Uterus (tissue), 4 donors: ENCODE measurements around the gene LRRC8C. TPM values are rescaled to one million over a fixed set of nuclear protein-coding genes. Genes with fewer than 3 reads are reported as not detected.

ENCODE experiments used
- DNase-seq, 2 donors: peaks; one replicate each; pipeline ENCODE4 v3.0.0-alpha.2; 2019 to 2020
- H3K27ac ChIP-seq, 2 donors: fragments of 200-600 bp; sonication (generic); 1 replicate in 1 of 2; 2 replicates in 1 of 2; pipeline ENCODE4 v1.5.1; 2016 to 2018
- H3K27me3 ChIP-seq, 2 donors: fragments of 200-600 bp; sonication (generic); one replicate each; pipeline ENCODE4 v1.5.1; 2018 to 2019; ENCODE audit warnings: control low read depth in 1 of 2
- H3K36me3 ChIP-seq, 2 donors: fragments of 200-600 bp; sonication (generic); one replicate each; pipeline ENCODE4 v1.5.1; 2019; ENCODE audit warnings: control low read depth in 1 of 2
- H3K4me1 ChIP-seq, 2 donors: fragments of 200-600 bp; sonication (generic); one replicate each; pipeline ENCODE4 v1.5.1; 2018 to 2019; ENCODE audit warnings: control low read depth in 1 of 2
- H3K4me3 ChIP-seq, 2 donors: fragments of 200-600 bp; sonication (generic); 1 replicate in 1 of 2; 2 replicates in 1 of 2; pipeline ENCODE4 v1.5.1; 2018 to 2019; ENCODE audit warnings: mild to moderate bottlenecking in 1 of 2
- H3K9me3 ChIP-seq, 2 donors: fragments of 200-600 bp; sonication (generic); one replicate each; pipeline ENCODE4 v1.5.1; 2019; ENCODE audit warnings: control low read depth in 1 of 2
- CTCF ChIP-seq, 4 experiments: fragments of 200-600 bp in 2 of 4; fragments of 450-650 bp in 2 of 4; sonication (generic) in 2 of 4; IDR thresholded peaks; one replicate each; pipeline ENCODE4 v1.5.1; 2016 to 2019; ENCODE audit warnings: antibody characterized with exemption in 4 of 4, mild to moderate bottlenecking in 2 of 4, moderate library complexity in 1 of 4
- POLR2A ChIP-seq, 2 donors: fragments of 450-650 bp; IDR thresholded peaks; one replicate each; pipeline ENCODE4 v1.6.1; 2016; ENCODE audit warnings: antibody characterized with exemption in 2 of 2, mild to moderate bottlenecking in 1 of 2, moderate library complexity in 1 of 2
- intact Hi-C: fragments of 100-400 bp; cut with DNase I; formaldehyde crosslinking; loops from one replicate; pipeline ENCODE4 v1.15.1; 2023; ENCODE audit warnings: low total_unique reads
- total RNA-seq, 4 donors: library from RNA; depleted of rRNA in 3 of 4; stranded (reverse); fragments of >200 nt in 3 of 4; gene quantifications; one replicate each; pipeline versions ENCODE4 v1.1.0 to v1.2.4, GENCODE V29; 2014 to 2023
- donor health status: DM: yes; HTN: yes; CAD: no.

Gene LRRC8C
- total RNA-seq, 4 donors from 2014 or later: 10.9 to 23.8 (median 19.8) TPM

GRCh38 chr1:89727517-89728312 is 94.8 kb downstream of the LRRC8C start:
- intact Hi-C loops: no loop called here
- Histone ChIP-seq H3K27me3 (no peaks in the 10 kb centered on the region), H3K4me3 (no peak overlapping the region), H3K36me3 (no peaks in the 10 kb centered on the region), H3K27ac (peak overlapping the region; percentile 9 to 42), H3K4me1 (no peaks in the 10 kb centered on the region), H3K9me3 (no peaks in the 10 kb centered on the region)
- DNase-seq: no peak
- TF ChIP-seq CTCF (IDR thresholded peaks at IDR 0.05) (no peak), POLR2A (IDR thresholded peaks at IDR 0.05) (no peak)

GRCh38 chr1:89728381-89728780 is 95.5 kb downstream of the LRRC8C start:
- intact Hi-C loops: no loop called here
- H3K27ac ChIP-seq: peak overlapping the region; percentile 9 to 42
- H3K36me3 ChIP-seq: no peaks in the 10 kb centered on the region
- H3K9me3 ChIP-seq: no peaks in the 10 kb centered on the region
- no peak for DNase-seq
- no peak overlapping the region for H3K4me3 ChIP-seq
- H3K4me1 ChIP-seq: no peaks in the 10 kb centered on the region
- TF ChIP-seq CTCF (IDR thresholded peaks at IDR 0.05): no peak
- no peak for TF ChIP-seq POLR2A (IDR thresholded peaks at IDR 0.05)
- no peaks in the 10 kb centered on the region for H3K27me3 ChIP-seq

GRCh38 chr1:89732206-89732605 is 99.3 kb downstream of the LRRC8C start:
- Histone ChIP-seq H3K27me3 (no peaks in the 10 kb centered on the region), H3K9me3 (no peaks in the 10 kb centered on the region), H3K27ac (no peak overlapping the region), H3K36me3 (no peaks in the 10 kb centered on the region), H3K4me3 (no peak overlapping the region), H3K4me1 (no peaks in the 10 kb centered on the region)
- TF ChIP-seq CTCF (IDR thresholded peaks at IDR 0.05) (no peak), POLR2A (IDR thresholded peaks at IDR 0.05) (no peak)
- intact Hi-C loops: no loop called here
- no peak for DNase-seq

- Histone ChIP-seq H3K27ac (no peak overlapping the region), H3K4me1 (no peaks in the 10 kb centered on the region), H3K27me3 (no peaks in the 10 kb centered on the region), H3K36me3 (no peaks in the 10 kb centered on the region), H3K9me3 (no peaks in the 10 kb centered on the region), H3K4me3 (no peak overlapping the region)
- intact Hi-C loops: no loop called here
- DNase-seq: no peak
- TF ChIP-seq CTCF (IDR thresholded peaks at IDR 0.05) (no peak), POLR2A (IDR thresholded peaks at IDR 0.05) (no peak)
These were observed 99.8 kb downstream of the LRRC8C start for GRCh38 chr1:89732643-89733222.

- no peak overlapping the region for H3K4me3 ChIP-seq
- no peak overlapping the region for H3K27ac ChIP-seq
- no peaks in the 10 kb centered on the region for H3K27me3 ChIP-seq
- TF ChIP-seq CTCF (IDR thresholded peaks at IDR 0.05) (no peak), POLR2A (IDR thresholded peaks at IDR 0.05) (no peak)
- intact Hi-C loops: no loop called here
- no peaks in the 10 kb centered on the region for H3K9me3 ChIP-seq
- H3K4me1 ChIP-seq: no peaks in the 10 kb centered on the region
- no peak for DNase-seq
- H3K36me3 ChIP-seq: no peaks in the 10 kb centered on the region
These were observed 100.8 kb downstream of the LRRC8C start for GRCh38 chr1:89733748-89734147.
